ENCODE data around the gene UBL3. TPM values are rescaled to one million over a fixed set of nuclear protein-coding genes. Genes with fewer than 3 reads are reported as not detected.

Gene UBL3
- polyA plus RNA-seq, 1 donor (not counting 4 experiments of a cell fraction or from before 2014, with no cell fraction given): 10.5 TPM

- H3K4me3 ChIP-seq (ENCODE audit: control insufficient read depth in 2 of 3, extremely low read depth in 1 of 3, insufficient read depth in 2 of 3, low read depth in 1 of 3, low read length in 3 of 3): no peak overlapping the region
- H3K9ac ChIP-seq (ENCODE audit: control insufficient read depth, extremely low read depth, insufficient read depth, low read length): no peak overlapping the region
- dilution Hi-C loops (cut with MboI; ENCODE audit: extremely low pct_ligation_motif_present, low sequenced_read_pairs): no loop called here
- H3K4me1 ChIP-seq (ENCODE audit: control insufficient read depth, extremely low read depth, insufficient read depth, low read length): no peaks in the 10 kb centered on the region
- no peak for TF ChIP-seq EZH2 (IDR thresholded peaks at IDR 0.05; ENCODE audit: low read length)
- no peak for TF ChIP-seq CTCF (optimal IDR thresholded peaks at IDR 0.05 in 1 of 3, IDR thresholded peaks at IDR 0.05 in 1 of 3, conservative IDR thresholded peaks at IDR 0.05 in 1 of 3; ENCODE audit: extremely low read depth in 1 of 3, insufficient read depth in 2 of 3, low read length in 3 of 3)
- H3K27ac ChIP-seq (ENCODE audit: control insufficient read depth, insufficient read depth, low read length): no peak overlapping the region
- DNase-seq (ENCODE audit: low read depth, low spot score): no peak
- H3K27me3 ChIP-seq (ENCODE audit: control insufficient read depth, extremely low read depth, insufficient read depth, low read length): no peaks in the 10 kb centered on the region
- H3K9me3 ChIP-seq (ENCODE audit: control insufficient read depth, low read depth, low read length): no peaks in the 10 kb centered on the region
- peaks cover 9% of the 10 kb centered on the region for H3K79me2 ChIP-seq (ENCODE audit: control insufficient read depth, insufficient read depth, low read length)
- no peaks in the 10 kb centered on the region for H3K36me3 ChIP-seq (ENCODE audit: control insufficient read depth in 2 of 2, extremely low read depth in 1 of 2, insufficient read depth in 2 of 2, low read length in 2 of 2)
- no peak for FAIRE-seq
- peaks cover 2% of the 10 kb centered on the region for H4K20me1 ChIP-seq (ENCODE audit: control insufficient read depth, extremely low read depth, insufficient read depth, low read length)
- no peaks in the 10 kb centered on the region for H3K9me1 ChIP-seq (ENCODE audit: control insufficient read depth, extremely low read depth, insufficient read depth, low read length)
- no peak overlapping the region for H2AFZ ChIP-seq (ENCODE audit: control insufficient read depth, low read length)
- no peak overlapping the region for H3K4me2 ChIP-seq (ENCODE audit: control insufficient read depth, extremely low read depth, insufficient read depth, low read depth, low read length)
Measured at GRCh38 chr13:29801102-29801501, 49.3 kb downstream of the UBL3 start.

GRCh38 chr13:29800687-29801086, 49.7 kb downstream of the UBL3 start:
- FAIRE-seq: no peak
- H3K9me1 ChIP-seq (ENCODE audit: control insufficient read depth, extremely low read depth, insufficient read depth, low read length): no peaks in the 10 kb centered on the region
- no peaks in the 10 kb centered on the region for H3K36me3 ChIP-seq (ENCODE audit: control insufficient read depth in 2 of 2, extremely low read depth in 1 of 2, insufficient read depth in 2 of 2, low read length in 2 of 2)
- H3K4me2 ChIP-seq (ENCODE audit: control insufficient read depth, extremely low read depth, insufficient read depth, low read depth, low read length): no peak overlapping the region
- H3K27me3 ChIP-seq (ENCODE audit: control insufficient read depth, extremely low read depth, insufficient read depth, low read length): no peaks in the 10 kb centered on the region
- dilution Hi-C loops (cut with MboI; ENCODE audit: extremely low pct_ligation_motif_present, low sequenced_read_pairs): no loop called here
- no peak overlapping the region for H3K9ac ChIP-seq (ENCODE audit: control insufficient read depth, extremely low read depth, insufficient read depth, low read length)
- no peak overlapping the region for H3K27ac ChIP-seq (ENCODE audit: control insufficient read depth, insufficient read depth, low read length)
- peaks cover 2% of the 10 kb centered on the region for H4K20me1 ChIP-seq (ENCODE audit: control insufficient read depth, extremely low read depth, insufficient read depth, low read length)
- H3K9me3 ChIP-seq (ENCODE audit: control insufficient read depth, low read depth, low read length): no peaks in the 10 kb centered on the region
- H3K79me2 ChIP-seq (ENCODE audit: control insufficient read depth, insufficient read depth, low read length): peaks cover 9% of the 10 kb centered on the region
- no peak for DNase-seq (ENCODE audit: low read depth, low spot score)
- no peak overlapping the region for H2AFZ ChIP-seq (ENCODE audit: control insufficient read depth, low read length)
- TF ChIP-seq CTCF (optimal IDR thresholded peaks at IDR 0.05 in 1 of 3, IDR thresholded peaks at IDR 0.05 in 1 of 3, conservative IDR thresholded peaks at IDR 0.05 in 1 of 3; ENCODE audit: extremely low read depth in 1 of 3, insufficient read depth in 2 of 3, low read length in 3 of 3): peak in 1 of 3 experiments; percentile 6
- no peak for TF ChIP-seq EZH2 (IDR thresholded peaks at IDR 0.05; ENCODE audit: low read length)
- H3K4me3 ChIP-seq (ENCODE audit: control insufficient read depth in 2 of 3, extremely low read depth in 1 of 3, insufficient read depth in 2 of 3, low read depth in 1 of 3, low read length in 3 of 3): no peak overlapping the region
- no peaks in the 10 kb centered on the region for H3K4me1 ChIP-seq (ENCODE audit: control insufficient read depth, extremely low read depth, insufficient read depth, low read length)
